Transverse colon (tissue), 4 donors: ENCODE data around the gene NBEA. TPM values are rescaled to one million over a fixed set of nuclear protein-coding genes. Genes with fewer than 3 reads are reported as not detected.

Experiments used
- DNase-seq: peaks from one replicate; pipeline ENCODE4 v3.0.0-alpha.2; 2019
- H3K27ac ChIP-seq, 4 donors: fragments of 200-600 bp; sonication (generic); 2 replicates each; pipeline ENCODE4 v1.5.1; 2016 to 2018; ENCODE audit warnings: inconsistent platforms in 4 of 4
- H3K27me3 ChIP-seq: fragments of 200-600 bp; sonication (generic); 2 replicates; pipeline ENCODE4 v1.5.1; 2017; ENCODE audit warnings: inconsistent platforms
- H3K36me3 ChIP-seq, 4 donors: fragments of 200-600 bp; sonication (generic); 2 replicates each; pipeline ENCODE4 v1.5.1; 2017 to 2019; ENCODE audit warnings: inconsistent platforms in 4 of 4
- H3K4me1 ChIP-seq, 4 donors: fragments of 200-600 bp; sonication (generic); 2 replicates each; pipeline ENCODE4 v1.5.1; 2017 to 2020; ENCODE audit warnings: inconsistent platforms in 4 of 4
- H3K4me3 ChIP-seq, 4 donors: fragments of 200-600 bp; sonication (generic); 1 replicate in 1 of 4; 2 replicates in 3 of 4; pipeline versions ENCODE4 v1.5.1 to v1.6.1; 2017 to 2019; ENCODE audit warnings: inconsistent platforms in 4 of 4
- H3K9me3 ChIP-seq, 2 donors: fragments of 200-600 bp; sonication (generic); 2 replicates each; pipeline ENCODE4 v1.5.1; 2017 to 2019; ENCODE audit warnings: inconsistent platforms in 2 of 2
- EP300 ChIP-seq: sonication (generic); formaldehyde crosslinking; IDR thresholded peaks from one replicate; pipeline ENCODE4 v1.6.1; 2017; ENCODE audit warnings: antibody characterized with exemption, low read depth
- POLR2A ChIP-seq: fragments of 450-650 bp; IDR thresholded peaks from one replicate; pipeline ENCODE4 v1.6.1; 2016; ENCODE audit warnings: antibody characterized with exemption, mild to moderate bottlenecking, moderate library complexity
- POLR2AphosphoS5 ChIP-seq, 3 donors: sonication (generic); formaldehyde crosslinking; IDR thresholded peaks; one replicate each; pipeline ENCODE4 v1.6.1; 2016; ENCODE audit warnings: antibody characterized with exemption in 3 of 3
- WGBS, 2 donors: methylation state at CpG; one replicate each; pipeline ENCODE4 v1.1.5; 2018; ENCODE audit warnings: low coverage in 1 of 2; 5-methylcytosine and 5-hydroxymethylcytosine counted together
- in situ Hi-C, 4 donors: fragments of 200-750 bp; cut with MboI; loops; one replicate each; pipeline versions ENCODE4 v1.15.0 to v1.15.1; 2017; ENCODE audit warnings: low sequenced_read_pairs in 3 of 4, low pct_ligation_motif_present in 1 of 4, low pct_unique_long_range_greater_than_20kb in 1 of 4
- intact Hi-C: fragments of 100-400 bp; cut with DNase I; formaldehyde crosslinking; loops from one replicate; pipeline ENCODE4 v1.15.1; 2023; ENCODE audit warnings: low total_unique reads
- total RNA-seq, 4 donors: library from RNA; depleted of rRNA; stranded (reverse); fragments of >200 nt; gene quantifications; one replicate each; pipeline ENCODE4 v1.1.0, GENCODE V29; 2016
- TF ChIP-seq, protein P1 (sequence below), 5 experiments: fragments of 200-600 bp in 3 of 5; fragments of 450-650 bp in 2 of 5; sonication (generic) in 3 of 5; IDR thresholded peaks; 1 replicate in 2 of 5; 2 replicates in 3 of 5; pipeline ENCODE4 v1.5.1; 2016 to 2017; ENCODE audit warnings: antibody characterized with exemption in 5 of 5, inconsistent platforms in 3 of 5, mild to moderate bottlenecking in 2 of 5, moderate library complexity in 1 of 5

Gene NBEA
- total RNA-seq, 4 donors from 2014 or later: 8.2 to 21.1 (median 12.5) TPM

DNA sequence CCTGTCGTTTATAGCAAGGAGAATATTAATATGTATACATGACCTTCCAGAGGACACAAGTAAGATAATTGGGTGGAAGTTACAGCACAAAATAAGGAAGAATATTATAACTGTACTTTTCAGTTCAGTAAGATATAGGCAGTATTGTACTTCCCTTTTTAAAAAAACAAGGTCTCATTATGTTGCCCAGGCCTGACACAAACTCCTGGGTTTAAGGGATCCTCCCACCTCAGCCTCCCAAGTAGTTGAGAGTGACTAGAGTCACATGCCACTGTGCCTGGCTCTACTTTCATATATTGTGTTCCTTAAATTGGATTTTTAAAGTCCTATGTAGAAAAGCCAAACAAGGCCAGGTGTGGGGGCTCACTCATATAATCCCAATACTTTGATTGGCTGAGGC is 553.9 kb downstream of the NBEA start:
- DNase-seq: no peak
- no peak overlapping the region for H3K27ac ChIP-seq
- intact Hi-C loops (no loop called here), in situ Hi-C loops (no loop called here)
- no peaks in the 10 kb centered on the region for H3K36me3 ChIP-seq
- no peaks in the 10 kb centered on the region for H3K4me1 ChIP-seq
- no peak for TF ChIP-seq POLR2A
- no peak for TF ChIP-seq EP300
- TF ChIP-seq, protein P1, sequence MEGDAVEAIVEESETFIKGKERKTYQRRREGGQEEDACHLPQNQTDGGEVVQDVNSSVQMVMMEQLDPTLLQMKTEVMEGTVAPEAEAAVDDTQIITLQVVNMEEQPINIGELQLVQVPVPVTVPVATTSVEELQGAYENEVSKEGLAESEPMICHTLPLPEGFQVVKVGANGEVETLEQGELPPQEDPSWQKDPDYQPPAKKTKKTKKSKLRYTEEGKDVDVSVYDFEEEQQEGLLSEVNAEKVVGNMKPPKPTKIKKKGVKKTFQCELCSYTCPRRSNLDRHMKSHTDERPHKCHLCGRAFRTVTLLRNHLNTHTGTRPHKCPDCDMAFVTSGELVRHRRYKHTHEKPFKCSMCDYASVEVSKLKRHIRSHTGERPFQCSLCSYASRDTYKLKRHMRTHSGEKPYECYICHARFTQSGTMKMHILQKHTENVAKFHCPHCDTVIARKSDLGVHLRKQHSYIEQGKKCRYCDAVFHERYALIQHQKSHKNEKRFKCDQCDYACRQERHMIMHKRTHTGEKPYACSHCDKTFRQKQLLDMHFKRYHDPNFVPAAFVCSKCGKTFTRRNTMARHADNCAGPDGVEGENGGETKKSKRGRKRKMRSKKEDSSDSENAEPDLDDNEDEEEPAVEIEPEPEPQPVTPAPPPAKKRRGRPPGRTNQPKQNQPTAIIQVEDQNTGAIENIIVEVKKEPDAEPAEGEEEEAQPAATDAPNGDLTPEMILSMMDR (IDR thresholded peaks at IDR 0.05): no peak
- TF ChIP-seq POLR2AphosphoS5 (IDR thresholded peaks at IDR 0.05): no peak
- 60 to 91% methylated on average over 1 of the region's 1 CpG for WGBS, 2 donors
- no peak overlapping the region for H3K4me3 ChIP-seq
- no peaks in the 10 kb centered on the region for H3K9me3 ChIP-seq
- H3K27me3 ChIP-seq: no peaks in the 10 kb centered on the region

- Histone ChIP-seq H3K4me3 (no peak overlapping the region), H3K36me3 (no peaks in the 10 kb centered on the region), H3K27me3 (no peaks in the 10 kb centered on the region), H3K27ac (no peak overlapping the region), H3K9me3 (no peaks in the 10 kb centered on the region), H3K4me1 (peaks cover 0 to 2% (median 0%) of the 10 kb centered on the region in 4 donors)
- TF ChIP-seq EP300 (no peak), POLR2A (no peak), POLR2AphosphoS5 (IDR thresholded peaks at IDR 0.05) (no peak)
- TF ChIP-seq, protein P1 (IDR thresholded peaks at IDR 0.05): no peak
- intact Hi-C loops: no loop called here
- in situ Hi-C loops: no loop called here
- no peak for DNase-seq
- 88 to 90% methylated on average over 2 of the region's 2 CpGs for WGBS, 2 donors
Measured at GRCh38 chr13:35496761-35497386, 554.8 kb downstream of the NBEA start.

DNA sequence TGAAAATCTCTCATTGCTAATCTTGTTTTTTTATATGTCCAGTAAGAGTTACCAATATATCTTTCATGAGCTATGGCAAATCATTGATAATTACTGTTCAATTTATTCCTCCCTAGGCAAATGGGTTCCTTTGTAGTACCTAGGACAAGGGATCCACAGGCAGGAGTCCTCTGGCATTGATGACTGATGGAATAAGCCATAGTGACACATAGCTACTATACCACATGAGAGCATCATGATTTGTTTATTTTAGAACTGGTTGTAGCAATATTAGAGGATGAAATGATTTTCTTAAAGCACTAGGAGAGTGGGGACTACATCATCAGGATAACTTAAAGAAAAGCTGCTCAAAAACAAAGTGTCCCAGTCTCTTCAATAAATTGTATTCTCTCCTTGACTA is 556.2 kb downstream of the NBEA start:
- H3K4me1 ChIP-seq: peaks cover 0 to 4% (median 0%) of the 10 kb centered on the region in 4 donors
- DNase-seq: no peak
- H3K27ac ChIP-seq: no peak overlapping the region
- H3K9me3 ChIP-seq: no peaks in the 10 kb centered on the region
- no peaks in the 10 kb centered on the region for H3K36me3 ChIP-seq
- no peak overlapping the region for H3K4me3 ChIP-seq
- no peak for TF ChIP-seq POLR2A
- no peak for TF ChIP-seq EP300
- TF ChIP-seq POLR2AphosphoS5 (IDR thresholded peaks at IDR 0.05): no peak
- TF ChIP-seq, protein P1 (IDR thresholded peaks at IDR 0.05): no peak
- H3K27me3 ChIP-seq: no peaks in the 10 kb centered on the region
- intact Hi-C loops (no loop called here), in situ Hi-C loops (no loop called here)

DNA sequence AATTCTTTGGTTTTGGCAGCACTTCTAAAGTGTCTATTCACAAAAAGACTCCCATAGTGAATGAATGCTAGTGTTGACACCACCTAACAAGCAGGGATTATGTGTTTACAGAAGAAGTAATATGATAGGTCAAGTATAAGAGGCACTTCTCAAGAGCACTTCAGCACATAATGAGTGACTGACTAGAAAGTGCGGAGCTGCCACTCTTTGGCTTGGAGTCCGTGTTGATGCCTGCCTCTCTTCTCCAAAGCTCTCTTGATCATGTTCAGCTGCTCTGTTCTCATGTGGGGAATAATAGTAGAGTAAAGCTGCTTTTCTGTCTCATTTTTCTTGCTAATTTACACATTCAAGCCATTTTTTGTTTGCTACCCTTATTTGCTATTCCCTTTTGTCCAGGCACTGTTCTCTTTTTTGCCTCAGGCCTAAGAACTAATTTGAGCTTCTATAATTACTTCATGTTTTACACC is 557.2 kb downstream of the NBEA start:
- no peaks in the 10 kb centered on the region for H3K36me3 ChIP-seq
- intact Hi-C loops: no loop called here
- H3K4me3 ChIP-seq: no peak overlapping the region
- 38 to 65% methylated on average over 2 of the region's 2 CpGs for whole genome bisulfite sequencing, 2 donors
- TF ChIP-seq EP300 (no peak), POLR2A (no peak), POLR2AphosphoS5 (IDR thresholded peaks at IDR 0.05) (no peak)
- TF ChIP-seq, protein P1 (IDR thresholded peaks at IDR 0.05): no peak
- peaks cover 0 to 4% (median 0%) of the 10 kb centered on the region in 4 donors for H3K4me1 ChIP-seq
- in situ Hi-C loops: no loop called here
- no peaks in the 10 kb centered on the region for H3K9me3 ChIP-seq
- no peak overlapping the region for H3K27ac ChIP-seq
- no peak for DNase-seq
- no peaks in the 10 kb centered on the region for H3K27me3 ChIP-seq
